T-helper 17 cell (primary cell): ENCODE measurements around the gene AMACR. TPM values are rescaled to one million over a fixed set of nuclear protein-coding genes. Genes with fewer than 3 reads are reported as not detected.

Experiments used
- ATAC-seq: fragments of 150-1000 bp; cut with Tn5 transposase; 2 replicates; pipeline ENCODE4 v1.10.0; 2021; ENCODE audit warnings: mild to moderate bottlenecking, moderate library complexity
- DNase-seq, 3 donors: peaks; one replicate each; pipeline versions ENCODE4 v3.0.0 to v3.0.0-alpha.2; 2020 to 2021
- H3K9me3 ChIP-seq: one replicate; pipeline ENCODE4 v1.7.0; 2013; ENCODE audit warnings: low read length, mild to moderate bottlenecking; ENCODE audit not compliant: control insufficient read depth, poor library complexity, severe bottlenecking
- H3K27ac Mint-ChIP-seq: one replicate; pipeline ENCODE4 v1.8.0; 2022; ENCODE audit warnings: mild to moderate bottlenecking, moderate library complexity, mixed read lengths
- H3K27me3 Mint-ChIP-seq: one replicate; pipeline ENCODE4 v1.8.0; 2022; ENCODE audit warnings: mixed read lengths
- H3K36me3 Mint-ChIP-seq: one replicate; pipeline ENCODE4 v1.8.0; 2022; ENCODE audit warnings: low read depth, mixed read lengths
- H3K4me1 Mint-ChIP-seq: one replicate; pipeline ENCODE4 v1.8.0; 2022; ENCODE audit warnings: mild to moderate bottlenecking, mixed read lengths
- H3K4me3 Mint-ChIP-seq: one replicate; pipeline ENCODE4 v1.8.0; 2022; ENCODE audit warnings: mild to moderate bottlenecking, moderate library complexity, mixed read lengths
- total RNA-seq, 4 donors: library from RNA in 2 of 4; stranded (reverse) in 2 of 4; gene quantifications; one replicate each; pipeline ENCODE4 v1.2.3 and lab custom pipeline; 2022 to 2026

The AMACR gene
- total RNA-seq, 2 donors from 2014 or later, result 2.0 to 3.0 TPM

- no peak within 1 kb of the TSS for H3K4me3 Mint-ChIP-seq
- no peak for DNase-seq
- no peaks in the 10 kb centered on the region for H3K27me3 Mint-ChIP-seq
- H3K4me1 Mint-ChIP-seq, result peaks cover 5% of the 10 kb centered on the region
- ATAC-seq, result no peak
- peaks cover 2% of the 10 kb centered on the region for H3K36me3 Mint-ChIP-seq
- no peaks in the 10 kb centered on the region for H3K9me3 ChIP-seq
- peak within 1 kb of the TSS; percentile 45 for H3K27ac Mint-ChIP-seq
These were observed 35.4 kb upstream of the AMACR start, which contains the start of gene C1QTNF3 for GRCh38 chr5:34043099-34043876. Gene C1QTNF3, minus strand, starts transcription at chr5:34043213. Its CDS starts 88 bp downstream, at chr5:34043125.

- no peaks in the 10 kb centered on the region for H3K9me3 ChIP-seq
- H3K36me3 Mint-ChIP-seq, result no peaks in the 10 kb centered on the region
- no peak for DNase-seq
- H3K4me1 Mint-ChIP-seq, result peaks cover 5% of the 10 kb centered on the region
- no peak overlapping the region for H3K4me3 Mint-ChIP-seq
- H3K27me3 Mint-ChIP-seq, result no peaks in the 10 kb centered on the region
- ATAC-seq, result no peak
- H3K27ac Mint-ChIP-seq, result peak overlapping the region; percentile 45
These were observed 34.5 kb upstream of the AMACR start for GRCh38 chr5:34042321-34042720.

- no peaks in the 10 kb centered on the region for H3K27me3 Mint-ChIP-seq
- ATAC-seq, result no peak
- H3K9me3 ChIP-seq, result no peaks in the 10 kb centered on the region
- H3K4me3 Mint-ChIP-seq, result no peak overlapping the region
- H3K36me3 Mint-ChIP-seq, result no peaks in the 10 kb centered on the region
- no peak overlapping the region for H3K27ac Mint-ChIP-seq
- no peak for DNase-seq
- H3K4me1 Mint-ChIP-seq, result peaks cover 5% of the 10 kb centered on the region
These were observed 33.6 kb upstream of the AMACR start for GRCh38 chr5:34041247-34041972.

- H3K4me3 Mint-ChIP-seq, result no peak overlapping the region
- H3K36me3 Mint-ChIP-seq, result no peaks in the 10 kb centered on the region
- H3K9me3 ChIP-seq, result no peaks in the 10 kb centered on the region
- H3K27ac Mint-ChIP-seq, result no peak overlapping the region
- ATAC-seq, result no peak
- DNase-seq, result no peak
- H3K27me3 Mint-ChIP-seq, result no peaks in the 10 kb centered on the region
- H3K4me1 Mint-ChIP-seq, result peaks cover 5% of the 10 kb centered on the region
These were observed 32.6 kb upstream of the AMACR start for GRCh38 chr5:34040472-34040871.

- no peaks in the 10 kb centered on the region for H3K27me3 Mint-ChIP-seq
- H3K4me3 Mint-ChIP-seq, result no peak overlapping the region
- no peaks in the 10 kb centered on the region for H3K36me3 Mint-ChIP-seq
- peaks cover 5% of the 10 kb centered on the region for H3K4me1 Mint-ChIP-seq
- H3K27ac Mint-ChIP-seq, result no peak overlapping the region
- DNase-seq, result no peak
- H3K9me3 ChIP-seq, result no peaks in the 10 kb centered on the region
- no peak for ATAC-seq
These were observed 31.7 kb upstream of the AMACR start for GRCh38 chr5:34039398-34040157.

- H3K27ac Mint-ChIP-seq, result no peak overlapping the region
- no peak for ATAC-seq
These were observed 31.0 kb upstream of the AMACR start for GRCh38 chr5:34038838-34039237.

GRCh38 chr5:34038390-34038789, 30.5 kb upstream of the AMACR start:
- H3K36me3 Mint-ChIP-seq, result no peaks in the 10 kb centered on the region
- H3K27me3 Mint-ChIP-seq, result no peaks in the 10 kb centered on the region
- H3K9me3 ChIP-seq, result no peaks in the 10 kb centered on the region
- H3K4me1 Mint-ChIP-seq, result peaks cover 3% of the 10 kb centered on the region
- no peak for DNase-seq
- H3K27ac Mint-ChIP-seq, result no peak overlapping the region
- no peak overlapping the region for H3K4me3 Mint-ChIP-seq
- no peak for ATAC-seq

More at GRCh38 chr5:34038838-34039237, 31.0 kb upstream of the AMACR start:
- no peak overlapping the region for H3K4me3 Mint-ChIP-seq
- no peaks in the 10 kb centered on the region for H3K27me3 Mint-ChIP-seq
- DNase-seq, result no peak
- peaks cover 3% of the 10 kb centered on the region for H3K4me1 Mint-ChIP-seq
- no peaks in the 10 kb centered on the region for H3K36me3 Mint-ChIP-seq
- no peaks in the 10 kb centered on the region for H3K9me3 ChIP-seq

GRCh38 chr5:34037726-34038125, 29.9 kb upstream of the AMACR start:
- Mint-ChIP-seq H3K36me3 (peaks cover 2% of the 10 kb centered on the region), H3K4me1 (peaks cover under 1% of the 10 kb centered on the region), H3K27me3 (no peaks in the 10 kb centered on the region), H3K4me3 (no peak overlapping the region), H3K27ac (no peak overlapping the region)
- no peaks in the 10 kb centered on the region for H3K9me3 ChIP-seq
- ATAC-seq (no peak), DNase-seq (no peak)

- no peak overlapping the region for H3K4me3 Mint-ChIP-seq
- ATAC-seq (no peak), DNase-seq (no peak)
- H3K27me3 Mint-ChIP-seq, result no peaks in the 10 kb centered on the region
- peaks cover 2% of the 10 kb centered on the region for H3K36me3 Mint-ChIP-seq
- no peak overlapping the region for H3K27ac Mint-ChIP-seq
- no peaks in the 10 kb centered on the region for H3K4me1 Mint-ChIP-seq
- no peaks in the 10 kb centered on the region for H3K9me3 ChIP-seq
These were observed 27.9 kb upstream of the AMACR start for GRCh38 chr5:34035756-34036155.

GRCh38 chr5:34034534-34035327, 26.9 kb upstream of the AMACR start:
- no peaks in the 10 kb centered on the region for H3K4me1 Mint-ChIP-seq
- no peak for ATAC-seq
- H3K4me3 Mint-ChIP-seq, result no peak overlapping the region
- H3K36me3 Mint-ChIP-seq, result peaks cover 2% of the 10 kb centered on the region
- H3K27ac Mint-ChIP-seq, result no peak overlapping the region
- no peaks in the 10 kb centered on the region for H3K9me3 ChIP-seq
- DNase-seq, result no peak
- no peaks in the 10 kb centered on the region for H3K27me3 Mint-ChIP-seq

GRCh38 chr5:34031966-34032365, 24.1 kb upstream of the AMACR start:
- ATAC-seq, result no peak
- Mint-ChIP-seq H3K4me1 (no peaks in the 10 kb centered on the region), H3K27ac (no peak overlapping the region), H3K27me3 (no peaks in the 10 kb centered on the region), H3K4me3 (no peak overlapping the region), H3K36me3 (peaks cover 4% of the 10 kb centered on the region)
- no peaks in the 10 kb centered on the region for H3K9me3 ChIP-seq
- DNase-seq, result no peak

GRCh38 chr5:34031117-34031516, 23.3 kb upstream of the AMACR start:
- Mint-ChIP-seq H3K27me3 (no peaks in the 10 kb centered on the region), H3K36me3 (peaks cover 6% of the 10 kb centered on the region), H3K27ac (no peak overlapping the region), H3K4me1 (no peaks in the 10 kb centered on the region), H3K4me3 (no peak overlapping the region)
- no peaks in the 10 kb centered on the region for H3K9me3 ChIP-seq
- DNase-seq (no peak), ATAC-seq (no peak)
